SH-SY5Y (cell line): ENCODE results near the gene CYP2U1.

ENCODE experiments used
- GATA2 ChIP-seq: IDR thresholded peaks from 2 replicates; pipeline ENCODE4 v1.6.1; 2011; ENCODE audit warnings: mild to moderate bottlenecking, low read depth, low read length
- GATA3 ChIP-seq: IDR thresholded peaks from 2 replicates; pipeline ENCODE4 v1.6.1; 2011; ENCODE audit warnings: low read depth, mild to moderate bottlenecking, low read length, moderate library complexity

GRCh38 chr4:107956011-107956410 is 24.7 kb downstream of the CYP2U1 start:
- TF ChIP-seq GATA2 (no peak), GATA3 (no peak)
